HG02970 (cell line): ENCODE results near the gene MRPL17.
"Not testable (repeated sequence)": the region's sequence is repeated elsewhere in the genome, so short reads cannot be mapped to it uniquely, and the experiment has no call there.

Source experiments
- ATAC-seq: cut with Tn5 transposase; IDR thresholded peaks from one replicate; pipeline ENCODE4 v1.9.1; 2021; ENCODE audit warnings: mild to moderate bottlenecking, moderate library complexity, moderate number of reproducible peaks; ENCODE audit not compliant: unreplicated experiment, low FRiP score

MRPL17 gene

DNA sequence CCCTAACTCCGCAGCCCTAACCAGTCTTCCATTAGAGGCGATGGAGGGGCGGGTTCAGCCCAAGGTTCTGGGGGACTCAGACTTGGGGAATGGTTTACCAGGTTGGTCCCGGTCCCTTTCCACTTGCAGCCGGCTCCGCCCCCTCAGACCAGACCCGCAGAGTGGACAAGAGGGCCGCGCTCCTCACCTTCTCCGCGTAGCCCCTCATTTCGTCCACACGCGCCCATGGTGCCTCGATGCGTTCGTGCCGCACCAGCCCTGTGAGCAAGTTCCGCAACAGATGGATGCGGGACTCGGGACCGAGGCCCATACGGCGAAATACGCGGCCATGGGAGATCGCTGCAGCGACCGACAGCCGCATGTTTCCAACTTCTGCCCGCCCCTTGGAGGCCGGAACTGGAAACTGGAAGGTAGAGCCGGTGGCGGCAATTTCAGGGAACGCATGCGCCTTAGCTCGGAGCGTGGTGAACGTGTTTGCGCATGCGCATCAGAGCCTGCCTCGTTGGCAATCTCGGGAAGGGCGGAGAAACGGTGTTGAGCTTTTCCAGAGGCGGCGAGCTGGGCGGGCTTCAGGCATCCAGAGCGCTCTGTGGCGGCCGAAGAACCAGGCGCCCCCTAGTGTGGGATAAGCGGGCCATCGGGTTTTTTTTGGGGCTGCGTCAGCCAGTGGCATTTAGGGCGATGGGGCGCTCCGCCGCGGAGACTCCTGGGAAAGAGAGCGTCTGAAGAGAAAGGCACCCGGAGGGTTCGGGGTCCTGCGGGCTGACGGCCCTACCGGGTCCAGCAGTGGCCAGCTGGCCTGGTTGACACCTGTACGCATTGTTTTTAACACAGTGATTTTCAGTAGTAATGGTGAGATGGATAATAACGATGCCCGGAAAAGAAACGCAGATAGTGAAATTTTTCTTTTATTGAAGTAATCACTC, at the start of gene MRPL17:
MRPL17 (minus strand) TSS at position 405 of the 926 bp plus-strand sequence; CDS start at position 361, 44 bp downstream.
- ATAC-seq = peak; percentile 98

GRCh38 chr11:6727971-6728760, 45.0 kb upstream of the MRPL17 start:
- ATAC-seq = no peak

DNA sequence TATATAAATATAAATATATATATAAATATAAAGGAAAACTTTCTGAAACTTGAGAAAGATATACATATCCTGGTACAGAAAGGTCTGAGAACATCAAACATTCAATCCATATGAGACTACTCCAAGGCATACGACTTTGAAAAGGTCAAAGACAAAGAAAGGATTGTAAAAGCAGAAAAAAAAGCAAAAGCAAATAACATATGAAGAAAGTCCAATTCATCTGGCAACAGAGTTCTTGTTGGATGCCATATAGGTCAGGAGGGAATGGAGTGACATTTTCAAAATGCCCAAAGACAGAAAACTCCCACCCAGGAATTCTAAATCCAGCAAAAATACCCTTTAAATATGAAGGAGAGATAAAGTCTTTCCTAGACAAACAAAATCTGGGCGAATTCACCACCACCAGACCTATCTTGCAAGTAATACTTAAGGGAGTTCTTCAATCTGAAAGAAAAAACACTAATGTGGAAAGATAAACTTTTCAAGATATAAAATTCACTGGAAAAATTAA, 42.3 kb upstream of the MRPL17 start:
- ATAC-seq = no peak

DNA sequence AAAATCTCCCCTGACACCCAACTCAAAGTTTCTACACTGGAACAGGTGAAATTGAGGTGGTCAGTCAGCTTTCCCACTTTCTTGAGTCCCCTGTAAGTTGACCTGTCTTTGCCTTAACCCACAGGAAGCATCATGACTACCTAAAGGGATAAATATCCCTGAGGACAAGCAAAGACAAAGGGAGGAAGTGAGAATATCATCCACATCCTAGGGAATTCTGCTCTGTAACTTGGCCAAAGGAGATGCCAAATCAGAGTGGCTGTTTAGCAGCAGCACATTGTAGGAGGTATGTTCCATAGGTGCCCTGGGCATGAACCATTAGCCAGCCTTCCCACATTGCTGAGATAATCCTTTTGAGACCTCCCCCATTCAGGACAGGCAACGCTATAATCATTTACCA, 40.9 kb upstream of the MRPL17 start:
- ATAC-seq = no peak

DNA sequence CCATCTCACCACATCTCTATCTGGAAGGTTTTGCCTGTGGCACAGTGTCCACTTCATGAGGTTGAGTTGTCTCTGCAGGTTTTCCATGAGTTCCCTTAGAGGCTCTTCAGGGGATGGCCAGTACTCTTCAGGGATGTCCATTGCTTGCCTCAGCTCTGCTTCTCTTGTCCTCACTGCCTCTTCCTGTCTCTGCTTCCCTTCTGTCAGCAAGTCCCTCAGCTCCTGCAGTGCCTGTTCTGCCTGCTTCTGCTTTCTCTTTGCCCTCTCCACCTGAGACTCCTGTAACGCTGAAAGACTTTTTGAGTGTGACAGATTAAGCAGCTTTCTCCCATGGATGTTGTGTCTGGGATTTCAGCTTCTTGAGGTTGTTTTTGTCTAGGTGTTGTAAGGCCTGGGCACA, 38.2 kb upstream of the MRPL17 start:
- ATAC-seq = no peak

- no peak for ATAC-seq
Observed at GRCh38 chr11:6719576-6719975, 36.4 kb upstream of the MRPL17 start.

DNA sequence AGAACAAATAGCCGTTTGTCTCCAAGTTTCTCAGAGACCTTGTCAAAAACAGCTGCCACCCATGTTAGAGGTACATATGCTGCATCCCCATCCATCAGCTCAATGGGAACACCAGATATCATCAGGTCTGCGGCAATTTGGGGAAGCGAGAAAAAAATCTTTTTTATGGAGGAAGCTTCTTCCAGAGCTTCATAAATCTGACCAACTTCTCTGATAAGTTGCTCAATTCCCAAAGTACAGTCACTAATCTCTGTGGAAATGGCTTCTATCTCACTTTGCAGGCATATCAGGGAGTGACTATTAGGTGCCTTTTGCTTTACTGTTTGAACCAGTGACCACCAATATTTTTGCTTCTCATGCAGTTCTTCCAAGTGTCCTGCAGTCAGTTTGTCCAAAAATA, 34.3 kb upstream of the MRPL17 start:
- ATAC-seq = no peak

GRCh38 chr11:6711552-6711951, 28.4 kb upstream of the MRPL17 start:
- ATAC-seq = not testable (repeated sequence)

- ATAC-seq = no peak
Observed at GRCh38 chr11:6708876-6709275, 25.7 kb upstream of the MRPL17 start.

- no peak for ATAC-seq
Observed at GRCh38 chr11:6705905-6706535, 22.9 kb upstream of the MRPL17 start.

- no peak for ATAC-seq
Observed at GRCh38 chr11:6703247-6704063, 20.3 kb upstream of the MRPL17 start.

DNA sequence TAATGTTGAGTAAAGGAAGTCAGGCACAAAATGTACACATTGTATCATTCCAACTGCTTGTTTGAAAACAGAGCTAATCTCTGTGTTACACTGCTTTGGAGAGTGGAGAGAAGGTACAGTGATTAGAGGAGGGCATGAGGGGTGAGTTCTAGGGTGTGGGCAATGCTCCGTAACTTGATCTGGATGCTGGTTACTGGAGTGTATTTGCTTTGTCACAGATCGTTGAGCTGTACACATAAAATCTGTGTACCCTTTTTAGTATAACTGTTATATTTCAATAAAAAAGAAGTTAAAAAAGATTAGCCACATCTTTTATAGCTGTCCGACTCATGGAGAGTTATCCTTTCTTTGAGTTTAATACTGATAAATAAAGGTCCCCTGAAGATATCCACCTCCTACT, 18.8 kb upstream of the MRPL17 start:
- not testable (repeated sequence) for ATAC-seq

- no peak for ATAC-seq
Observed at GRCh38 chr11:6695377-6695776, 12.2 kb upstream of the MRPL17 start.

- ATAC-seq = no peak
Observed at GRCh38 chr11:6694229-6694535, 11.0 kb upstream of the MRPL17 start.

DNA sequence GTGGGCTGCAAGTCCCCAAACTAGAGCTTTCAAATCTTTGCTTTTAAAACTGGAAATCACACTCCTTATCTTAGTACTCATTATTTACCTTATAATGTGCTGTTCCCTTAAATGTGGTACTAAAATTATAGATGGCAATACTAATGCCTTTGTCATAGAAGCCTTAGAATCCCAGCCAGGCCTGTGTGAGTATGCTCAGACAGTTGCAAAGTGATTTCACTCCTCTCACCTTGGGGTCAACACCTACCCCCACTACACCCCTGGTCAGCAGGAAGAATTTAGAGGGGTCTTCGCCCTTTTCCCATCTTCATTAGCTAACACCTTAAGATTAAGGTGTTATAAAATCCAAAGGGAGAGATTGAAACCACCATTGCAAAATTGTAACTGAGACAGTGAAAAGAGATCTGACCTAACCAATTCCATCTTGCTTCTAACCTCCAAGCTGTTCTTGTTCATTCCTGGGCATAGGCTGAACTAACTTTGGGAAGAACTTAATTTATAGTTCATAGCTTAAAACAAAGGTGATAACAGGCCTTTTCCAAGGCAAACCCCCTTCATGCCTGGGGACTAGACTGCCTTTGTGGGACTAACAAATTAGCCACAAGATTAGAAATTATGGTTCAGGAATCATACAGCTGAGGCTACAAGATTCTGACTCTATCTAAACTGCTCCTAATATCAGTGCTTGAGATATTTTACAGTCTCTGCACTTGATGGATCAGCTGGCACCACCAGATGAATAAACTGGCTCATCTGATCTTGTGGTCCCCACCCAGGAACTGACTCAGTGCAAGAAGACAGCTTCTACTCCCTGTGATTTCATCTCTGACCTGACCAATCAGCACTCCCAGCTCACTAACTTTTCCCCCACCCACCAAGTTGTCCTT, 10.4 kb upstream of the MRPL17 start:
- no peak for ATAC-seq

DNA sequence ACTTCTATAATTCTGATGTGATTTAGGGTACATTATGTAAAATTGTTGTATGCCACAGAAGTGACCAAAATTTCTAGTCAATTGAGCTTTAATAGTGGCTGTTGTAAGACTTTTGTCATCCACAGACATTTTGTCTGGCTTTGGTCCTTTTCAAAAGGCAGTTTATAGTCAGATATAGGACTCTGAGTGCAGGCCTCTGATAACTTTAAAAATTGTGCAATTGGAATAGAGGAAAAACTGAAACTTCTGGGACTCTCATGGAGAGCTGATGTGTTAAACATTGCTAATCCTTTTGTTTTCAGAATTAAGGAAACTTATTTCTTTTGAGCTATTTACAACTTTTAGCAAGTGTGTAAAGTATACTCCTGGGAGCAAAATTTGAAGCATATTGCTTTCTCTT, 9.0 kb upstream of the MRPL17 start:
- no peak for ATAC-seq

DNA sequence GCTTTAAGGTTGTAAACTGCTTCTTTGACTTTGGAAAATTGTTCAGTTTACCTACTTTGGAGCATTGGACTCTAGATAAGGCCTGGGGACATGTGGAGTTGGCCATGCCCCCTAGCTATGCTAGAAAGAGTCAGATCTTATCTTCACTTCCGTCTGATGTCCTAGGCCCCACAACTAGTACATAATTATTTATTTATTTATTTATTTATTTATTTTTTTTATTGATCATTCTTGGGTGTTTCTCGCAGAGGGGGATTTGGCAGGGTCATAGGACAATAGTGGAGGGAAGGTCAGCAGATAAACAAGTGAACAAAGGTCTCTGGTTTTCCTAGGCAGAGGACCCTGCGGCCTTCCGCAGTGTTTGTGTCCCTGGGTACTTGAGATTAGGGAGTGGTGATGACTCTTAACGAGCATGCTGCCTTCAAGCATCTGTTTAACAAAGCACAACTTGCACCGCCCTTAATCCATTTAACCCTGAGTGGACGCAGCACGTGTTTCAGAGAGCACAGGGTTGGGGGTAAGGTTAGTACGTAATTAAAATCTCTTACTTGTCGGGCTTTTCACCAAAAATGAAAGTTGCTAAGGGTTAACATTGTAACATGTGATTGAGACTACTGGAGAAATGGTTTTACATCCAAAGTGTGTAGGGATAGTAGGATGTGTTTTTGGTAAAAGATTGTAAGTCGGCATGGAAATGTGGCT, 7.4 kb upstream of the MRPL17 start:
- ATAC-seq = not testable (repeated sequence)

DNA sequence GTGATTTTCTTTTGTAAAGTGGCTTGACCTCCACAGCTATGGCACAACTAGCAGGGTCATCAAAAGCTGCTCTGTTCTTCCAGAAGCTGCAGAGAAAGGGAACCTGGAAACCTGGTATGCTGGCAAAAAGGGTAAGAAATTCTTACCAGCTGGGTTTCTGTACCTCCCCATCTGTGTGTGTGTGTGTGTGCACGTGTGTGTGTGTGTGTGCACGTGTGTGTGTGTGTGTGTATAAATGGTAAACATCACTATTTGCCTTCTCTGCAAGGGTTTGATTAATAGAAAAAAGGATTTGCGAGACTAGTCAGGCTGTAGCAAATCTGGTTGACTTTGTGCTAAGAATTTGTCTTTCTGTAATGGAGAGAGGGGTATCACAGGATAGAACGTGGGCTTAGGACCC, 4.7 kb upstream of the MRPL17 start:
- no peak for ATAC-seq

DNA sequence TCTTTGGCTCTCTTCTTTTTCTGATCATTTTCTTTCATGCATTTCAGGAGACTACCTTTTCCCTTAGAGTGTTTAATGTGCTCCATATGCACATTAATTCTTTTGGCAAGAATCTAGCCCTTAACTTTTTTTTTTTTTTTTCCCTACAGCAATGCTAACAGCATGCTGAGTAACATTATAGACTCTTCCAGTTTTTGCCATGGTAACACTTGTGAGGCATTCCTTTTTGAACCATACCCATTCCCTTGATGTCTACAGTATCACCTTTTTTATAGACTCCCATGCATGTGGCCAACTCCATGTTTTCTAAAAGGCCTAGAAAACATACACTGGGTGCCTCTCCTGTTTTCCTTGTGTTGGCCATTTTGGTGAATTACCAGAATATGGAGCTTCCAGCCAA, 2.9 kb upstream of the MRPL17 start:
- no peak for ATAC-seq
